Left lung (tissue), 10 donors: Measurements from ENCODE around the gene GNB1L. TPM values are rescaled to one million over a fixed set of nuclear protein-coding genes. Genes with fewer than 3 reads are reported as not detected.

ENCODE experiments used
- ATAC-seq: fragments of 200-7000 bp; cut with Tn5 transposase; one replicate; pipeline ENCODE4 v1.9.1; 2020; ENCODE audit warnings: moderate library complexity
- DNase-seq, 4 donors: peaks; one replicate each; pipeline ENCODE4 v3.0.0-alpha.2; 2013 to 2020
- H3K27ac ChIP-seq, 2 donors: fragments of 200-600 bp; sonication (generic) in 1 of 2; one replicate each; pipeline versions ENCODE4 v1.5.0 to v1.8.0; 2020 to 2021
- H3K27me3 ChIP-seq, 2 donors: fragments of 200-600 bp; sonication (generic) in 1 of 2; one replicate each; pipeline versions ENCODE4 v1.5.0 to v1.8.0; 2020 to 2021
- H3K36me3 ChIP-seq, 2 donors: fragments of 200-600 bp; sonication (generic) in 1 of 2; one replicate each; pipeline versions ENCODE4 v1.5.0 to v1.8.0; 2020 to 2021
- H3K4me1 ChIP-seq, 2 donors: fragments of 200-600 bp; one replicate each; pipeline ENCODE4 v1.8.0; 2021
- H3K4me3 ChIP-seq, 2 donors: fragments of 200-600 bp; sonication (generic) in 1 of 2; one replicate each; pipeline versions ENCODE4 v1.5.0 to v1.8.0; 2020 to 2021; ENCODE audit warnings: mild to moderate bottlenecking in 1 of 2
- H3K9me3 ChIP-seq, 2 donors: fragments of 200-600 bp; sonication (generic) in 1 of 2; one replicate each; pipeline versions ENCODE4 v1.5.0 to v1.8.0; 2020 to 2021
- CTCF ChIP-seq, 2 donors: fragments of 200-600 bp; sonication (generic) in 1 of 2; IDR thresholded peaks; one replicate each; pipeline versions ENCODE4 v1.5.0 to v1.8.0; 2021; ENCODE audit warnings: antibody characterized with exemption in 2 of 2
- intact Hi-C, 2 donors: fragments of 100-400 bp; cut with DNase I; formaldehyde crosslinking; loops; one replicate each; pipeline versions ENCODE4 v1.11.2 to v1.14.2; 2022
- polyA plus RNA-seq, 6 donors: library from polyadenylated mRNA; unstranded; fragments of 120-200 nt; gene quantifications; one replicate each; pipeline ENCODE4 v1.2.1, GENCODE V29; 2013; ENCODE audit not compliant: insufficient read length in 6 of 6
- total RNA-seq, 2 donors: library from RNA; stranded (reverse); fragmentation: NEBNext Ultra II Directional; extraction: Animal tissue kit (Norgen Biotek cat#: 25700); gene quantifications; one replicate each; pipeline ENCODE4 v1.2.1, GENCODE V29; 2021
- donor health status: DM: no; HTN: yes; CAD: no.
- donor health status: DM: no; HTN: no; CAD: no.

The GNB1L gene
- total and polyA plus RNA-seq, 8 donors: 4.3 to 7.9 (median 5.5) TPM

- DNase-seq: no peak
- intact Hi-C loops: no loop called here
- Histone ChIP-seq H3K27me3 (peaks cover 0 to 11% of the 10 kb centered on the region in 2 donors), H3K36me3 (no peaks in the 10 kb centered on the region), H3K4me1 (no peaks in the 10 kb centered on the region), H3K9me3 (no peaks in the 10 kb centered on the region), H3K27ac (no peak overlapping the region), H3K4me3 (no peak overlapping the region)
- no peak for ATAC-seq
- no peak for TF ChIP-seq CTCF (IDR thresholded peaks at IDR 0.05)
Observed at GRCh38 chr22:19740586-19740985, 114.1 kb downstream of the GNB1L start.

- no peaks in the 10 kb centered on the region for H3K4me1 ChIP-seq
- no peaks in the 10 kb centered on the region for H3K36me3 ChIP-seq
- H3K27ac ChIP-seq: no peak overlapping the region
- ATAC-seq (no peak), DNase-seq (no peak)
- H3K9me3 ChIP-seq: no peaks in the 10 kb centered on the region
- peaks cover 0 to 11% of the 10 kb centered on the region in 2 donors for H3K27me3 ChIP-seq
- H3K4me3 ChIP-seq: no peak overlapping the region
- TF ChIP-seq CTCF (IDR thresholded peaks at IDR 0.05): no peak
- intact Hi-C loops: no loop called here
Observed at GRCh38 chr22:19739911-19740449, 114.7 kb downstream of the GNB1L start.

GRCh38 chr22:19739448-19739895 is 115.2 kb downstream of the GNB1L start:
- no peak for ATAC-seq
- no peak for TF ChIP-seq CTCF (IDR thresholded peaks at IDR 0.05)
- no peaks in the 10 kb centered on the region for H3K36me3 ChIP-seq
- H3K27ac ChIP-seq: no peak overlapping the region
- intact Hi-C loops: no loop called here
- no peaks in the 10 kb centered on the region for H3K9me3 ChIP-seq
- no peak for DNase-seq
- peaks cover 0 to 11% of the 10 kb centered on the region in 2 donors for H3K27me3 ChIP-seq
- no peaks in the 10 kb centered on the region for H3K4me1 ChIP-seq
- H3K4me3 ChIP-seq: no peak overlapping the region

- peaks cover 0 to 11% of the 10 kb centered on the region in 2 donors for H3K27me3 ChIP-seq
- H3K9me3 ChIP-seq: no peaks in the 10 kb centered on the region
- intact Hi-C loops: no loop called here
- TF ChIP-seq CTCF (IDR thresholded peaks at IDR 0.05): no peak
- H3K4me3 ChIP-seq: no peak overlapping the region
- H3K36me3 ChIP-seq: no peaks in the 10 kb centered on the region
- no peaks in the 10 kb centered on the region for H3K4me1 ChIP-seq
- ATAC-seq (no peak), DNase-seq (no peak)
- no peak overlapping the region for H3K27ac ChIP-seq
Observed at GRCh38 chr22:19738664-19739447, 115.8 kb downstream of the GNB1L start.

GRCh38 chr22:19737846-19738663 is 116.6 kb downstream of the GNB1L start:
- ATAC-seq (no peak), DNase-seq (no peak)
- Histone ChIP-seq H3K4me1 (no peaks in the 10 kb centered on the region), H3K36me3 (no peaks in the 10 kb centered on the region), H3K9me3 (no peaks in the 10 kb centered on the region), H3K27me3 (peaks cover 0 to 11% of the 10 kb centered on the region in 2 donors), H3K4me3 (no peak overlapping the region), H3K27ac (no peak overlapping the region)
- intact Hi-C loops: no loop called here
- TF ChIP-seq CTCF (IDR thresholded peaks at IDR 0.05): no peak
